ENCODE measurements around the gene ATP2C1. TPM values are rescaled to one million over a fixed set of nuclear protein-coding genes. Genes with fewer than 3 reads are reported as not detected.

The ATP2C1 gene
- total and polyA plus RNA-seq, 2 donors (not counting 3 experiments of a cell fraction or from before 2014, with no cell fraction given) = 50.1 to 73.3 TPM

GRCh38 chr3:130968221-130968620 is 74.3 kb downstream of the ATP2C1 start:
- no peak for TF ChIP-seq EZH2 (IDR thresholded peaks at IDR 0.05; ENCODE audit: borderline replicate concordance, low read depth, low read length, severe bottlenecking)
- no peak for TF ChIP-seq MAX (IDR thresholded peaks at IDR 0.05; ENCODE audit: insufficient read depth, insufficient read length)
- TF ChIP-seq POLR2AphosphoS5 (IDR thresholded peaks at IDR 0.05; ENCODE audit: insufficient read depth, low read depth, low read length) = no peak
- no peak for TF ChIP-seq JUN (IDR thresholded peaks at IDR 0.05; ENCODE audit: borderline replicate concordance, insufficient read depth, insufficient read length, low read depth)
- peak; percentile 78 for TF ChIP-seq GATA2 (IDR thresholded peaks at IDR 0.05; ENCODE audit: insufficient read depth, insufficient read length, low read depth, low read length)
- TF ChIP-seq POLR2A (IDR thresholded peaks at IDR 0.05; ENCODE audit: low read depth, low read length) = no peak
- TF ChIP-seq FOS (IDR thresholded peaks at IDR 0.05; ENCODE audit: borderline replicate concordance, insufficient read depth, low read length) = peak; percentile 34
- Histone ChIP-seq H3K36me3 (ENCODE audit: control insufficient read depth in 2 of 2, extremely low read depth in 1 of 2, insufficient read depth in 2 of 2, low read length in 2 of 2) (peaks cover 4 to 16% of the 10 kb centered on the region in 2 experiments), H3K4me1 (ENCODE audit: control insufficient read depth, extremely low read depth, insufficient read depth, low read length) (peaks cover 21% of the 10 kb centered on the region), H3K9me1 (replicated peaks; ENCODE audit: control insufficient read depth, extremely low read depth, insufficient read depth, low read length) (no peaks in the 10 kb centered on the region), H3K27ac (ENCODE audit: insufficient read depth, low read depth, low read length) (peak overlapping the region; percentile 60), H3K4me2 (ENCODE audit: insufficient read depth, low read length) (peak overlapping the region; percentile 62), H3K79me2 (ENCODE audit: control insufficient read depth, insufficient read depth, low read length) (no peaks in the 10 kb centered on the region), H3K9ac (replicated peaks; ENCODE audit: extremely low read depth, insufficient read depth, low read length) (peak overlapping the region; percentile 16), H2AFZ (ENCODE audit: low read depth, low read length) (no peak overlapping the region), H3K9me3 (replicated peaks; ENCODE audit: control insufficient read depth, insufficient read depth, low read length) (no peaks in the 10 kb centered on the region), H3K27me3 (ENCODE audit: control insufficient read depth in 2 of 2, insufficient read depth in 2 of 2, low read length in 2 of 2) (no peaks in the 10 kb centered on the region), H3K4me3 (replicated peaks in 1 of 3; ENCODE audit: insufficient read depth in 1 of 3, low read depth in 1 of 3, low read length in 3 of 3) (no peak overlapping the region), H4K20me1 (replicated peaks; ENCODE audit: control insufficient read depth, extremely low read depth, insufficient read depth, low read length) (no peaks in the 10 kb centered on the region)
- ChIA-PET POLR2A (no interaction called here), CTCF (interaction anchor here (1.2 kb wide), 1 partner anchor 16 kb away, joined by 3 read pairs; no protein-coding TSS in a partner anchor)
- no TSS peak for BruUV-seq (replicated peaks)
- peak; percentile 51 for DNase-seq (ENCODE audit: low read depth, low spot score)
- dilution Hi-C loops (cut with MboI; ENCODE audit: extremely low pct_ligation_motif_present, low sequenced_read_pairs) = no loop called here
- FAIRE-seq = peak; percentile 28
- intact Hi-C loops (cut with micrococcal nuclease) = no loop called here

DNA sequence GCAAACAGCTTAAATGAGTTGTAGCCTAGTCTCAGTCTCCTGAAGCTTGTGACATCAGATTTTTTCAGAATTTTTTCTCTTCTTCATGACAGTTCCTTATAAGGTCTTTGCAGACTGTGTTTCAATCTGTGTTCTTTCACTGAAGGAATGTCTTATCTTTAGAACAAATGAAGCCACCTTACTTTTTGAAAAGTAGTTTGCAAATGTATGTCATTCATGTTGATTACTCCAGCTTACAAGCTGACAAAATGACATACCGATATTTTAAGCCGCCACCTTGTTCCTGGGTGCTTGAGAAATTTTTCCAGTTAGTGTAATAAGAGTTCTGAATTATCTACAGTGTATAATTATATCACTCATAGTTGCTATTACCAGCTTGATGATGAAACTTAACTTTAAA is 75.7 kb downstream of the ATP2C1 start:
- no peaks in the 10 kb centered on the region for H4K20me1 ChIP-seq (replicated peaks; ENCODE audit: control insufficient read depth, extremely low read depth, insufficient read depth, low read length)
- no peaks in the 10 kb centered on the region for H3K27me3 ChIP-seq (ENCODE audit: control insufficient read depth in 2 of 2, insufficient read depth in 2 of 2, low read length in 2 of 2)
- CTCF ChIA-PET = no interaction called here
- H3K4me3 ChIP-seq (replicated peaks in 1 of 3; ENCODE audit: insufficient read depth in 1 of 3, low read depth in 1 of 3, low read length in 3 of 3) = no peak overlapping the region
- H3K4me1 ChIP-seq (ENCODE audit: control insufficient read depth, extremely low read depth, insufficient read depth, low read length) = peaks cover 16% of the 10 kb centered on the region
- H3K79me2 ChIP-seq (ENCODE audit: control insufficient read depth, insufficient read depth, low read length) = no peaks in the 10 kb centered on the region
- H3K9ac ChIP-seq (replicated peaks; ENCODE audit: extremely low read depth, insufficient read depth, low read length) = no peak overlapping the region
- H3K9me3 ChIP-seq (replicated peaks; ENCODE audit: control insufficient read depth, insufficient read depth, low read length) = no peaks in the 10 kb centered on the region
- H3K36me3 ChIP-seq (ENCODE audit: control insufficient read depth in 2 of 2, extremely low read depth in 1 of 2, insufficient read depth in 2 of 2, low read length in 2 of 2) = peaks cover 4 to 18% of the 10 kb centered on the region in 2 experiments
- H2AFZ ChIP-seq (ENCODE audit: low read depth, low read length) = no peak overlapping the region
- TF ChIP-seq MAX (IDR thresholded peaks at IDR 0.05; ENCODE audit: insufficient read depth, insufficient read length) = no peak
- no peak for TF ChIP-seq FOS (IDR thresholded peaks at IDR 0.05; ENCODE audit: borderline replicate concordance, insufficient read depth, low read length)
- TF ChIP-seq POLR2AphosphoS5 (IDR thresholded peaks at IDR 0.05; ENCODE audit: insufficient read depth, low read depth, low read length) = no peak
- TF ChIP-seq EZH2 (IDR thresholded peaks at IDR 0.05; ENCODE audit: borderline replicate concordance, low read depth, low read length, severe bottlenecking) = no peak
- no peak for TF ChIP-seq JUN (IDR thresholded peaks at IDR 0.05; ENCODE audit: borderline replicate concordance, insufficient read depth, insufficient read length, low read depth)
- POLR2A ChIA-PET = no interaction called here
- dilution Hi-C loops (cut with MboI; ENCODE audit: extremely low pct_ligation_motif_present, low sequenced_read_pairs) = no loop called here
- intact Hi-C loops (cut with micrococcal nuclease) = no loop called here
- FAIRE-seq = no peak
- DNase-seq (ENCODE audit: low read depth, low spot score) = no peak
- no peaks in the 10 kb centered on the region for H3K9me1 ChIP-seq (replicated peaks; ENCODE audit: control insufficient read depth, extremely low read depth, insufficient read depth, low read length)
- no TSS peak for BruUV-seq (replicated peaks)
- no peak overlapping the region for H3K27ac ChIP-seq (ENCODE audit: insufficient read depth, low read depth, low read length)
- no peak overlapping the region for H3K4me2 ChIP-seq (ENCODE audit: insufficient read depth, low read length)

All from endothelial cell of umbilical vein (primary cell).